K562 (cell line): ENCODE measurements around the gene NAGLU. TPM values are rescaled to one million over a fixed set of nuclear protein-coding genes. Genes with fewer than 3 reads are reported as not detected.

Source experiments
- CEBPG ChIP-seq, 3 experiments: fragments of 200-800 bp in 1 of 3; sonication (Bioruptor generic) in 1 of 3; sonication (generic) in 1 of 3; formaldehyde crosslinking in 1 of 3; IDR thresholded peaks in 2 of 3; conservative IDR thresholded peaks in 1 of 3; 2 replicates each; pipeline versions ENCODE4 v1.6.1 to v1.8.0; 2016 to 2022; ENCODE audit warnings: missing compliant biosample characterization in 2 of 3, missing genetic modification characterization in 2 of 3, mild to moderate bottlenecking in 1 of 3, missing genetic modification reagents in 1 of 3
- HDAC2 ChIP-seq: fragments of 450-650 bp; IDR thresholded peaks from 2 replicates; pipeline ENCODE4 v1.6.1; 2016; ENCODE audit warnings: mild to moderate bottlenecking
- HINFP ChIP-seq: fragments of 450-650 bp; conservative IDR thresholded peaks from 2 replicates; pipeline ENCODE4 v1.6.1; 2016; ENCODE audit warnings: missing genetic modification characterization, low read depth, mild to moderate bottlenecking, control low read depth, missing compliant biosample characterization
- HMBOX1 ChIP-seq: sonication (generic); IDR thresholded peaks from 2 replicates; pipeline ENCODE4 v1.6.1; 2016
- HOMEZ ChIP-seq: fragments of 250-450 bp; sonication (Bioruptor Pico); IDR thresholded peaks from 2 replicates; pipeline ENCODE4 v1.4.0; 2020; ENCODE audit warnings: mild to moderate bottlenecking, moderate library complexity
- MLLT1 ChIP-seq, 2 experiments: fragments of 450-650 bp; IDR thresholded peaks; 2 replicates each; pipeline ENCODE4 v1.6.1; 2016
- MTA1 ChIP-seq: fragments of 450-650 bp; IDR thresholded peaks from 2 replicates; pipeline ENCODE4 v1.6.1; 2017; ENCODE audit warnings: borderline replicate concordance
- PHF20 ChIP-seq: fragments of 450-650 bp; IDR thresholded peaks from 2 replicates; pipeline ENCODE4 v1.6.1; 2018; ENCODE audit not compliant: partially characterized antibody
- VEZF1 ChIP-seq: fragments of 200-800 bp; sonication (Bioruptor generic); IDR thresholded peaks from 2 replicates; pipeline ENCODE4 v1.6.1; 2017; ENCODE audit warnings: missing genetic modification characterization, missing compliant biosample characterization
- ZKSCAN8 ChIP-seq: fragments of 200-800 bp; sonication (Bioruptor generic); IDR thresholded peaks from 2 replicates; pipeline ENCODE4 v1.6.1; 2016; ENCODE audit warnings: missing genetic modification characterization, missing compliant biosample characterization
- ZNF124 ChIP-seq: sonication (generic); formaldehyde crosslinking; IDR thresholded peaks from 2 replicates; pipeline ENCODE4 v1.8.1; 2022; ENCODE audit warnings: missing genetic modification reagents
- ZNF165 ChIP-seq: fragments of 250-450 bp; sonication (Bioruptor Pico); IDR thresholded peaks from 2 replicates; pipeline ENCODE4 v1.4.0; 2020; ENCODE audit warnings: borderline replicate concordance
- ZNF174 ChIP-seq: fragments of 250-450 bp; sonication (Bioruptor Pico); IDR thresholded peaks from 2 replicates; pipeline ENCODE4 v1.4.0; 2020; ENCODE audit warnings: mild to moderate bottlenecking
- ZNF311 ChIP-seq: fragments of 250-450 bp; sonication (Bioruptor Pico); IDR thresholded peaks from 2 replicates; pipeline ENCODE4 v1.4.0; 2020; ENCODE audit warnings: mild to moderate bottlenecking, moderate library complexity
- ZNF354B ChIP-seq: fragments of 250-450 bp; sonication (Bioruptor Pico); IDR thresholded peaks from 2 replicates; pipeline ENCODE4 v1.4.0; 2020
- ZNF76 ChIP-seq: fragments of 250-450 bp; sonication (Bioruptor Pico); IDR thresholded peaks from 2 replicates; pipeline ENCODE4 v1.4.0; 2020; ENCODE audit warnings: mild to moderate bottlenecking, moderate library complexity, borderline replicate concordance
- polyA plus RNA-seq, 8 experiments: library from polyadenylated mRNA; depleted of rRNA in 4 of 8; stranded (reverse) in 5 of 8; unstranded in 3 of 8; fragments of >200 nt; fragmentation: Nextera tagmentation in 2 of 8; fragmentation: Illumina TruSeq in 1 of 8; extraction: Ambion mirVana in 2 of 8; extraction: Trizol in 1 of 8; gene quantifications; 2 replicates each; pipeline versions ENCODE4 v1.2.1 to v1.2.3, GENCODE V29; 2011 to 2014; ENCODE audit warnings: inconsistent platforms in 1 of 8, missing spikeins in 1 of 8
- total RNA-seq, 7 experiments: library from RNA; depleted of rRNA in 6 of 7; stranded (reverse); fragments of >200 nt in 6 of 7; fragmentation: Illumina TruSeq in 2 of 7; extraction: Trizol in 2 of 7; gene quantifications; 2 replicates each; pipeline versions ENCODE4 v1.2.1 to v1.2.3, GENCODE V29; 2011 to 2021; ENCODE audit warnings: low replicate concordance in 1 of 7
- TF ChIP-seq, protein P1 (sequence below): sonication (generic); formaldehyde crosslinking; IDR thresholded peaks from 2 replicates; pipeline ENCODE4 v1.8.1; 2023; ENCODE audit warnings: mild to moderate bottlenecking, missing genetic modification reagents

NAGLU gene
- total and polyA plus RNA-seq, 9 of the 15 experiments (the other 6 are each of a cell fraction or from before 2014, with no cell fraction given), result 0.04 to 21.5 (median 8.5) TPM

DNA sequence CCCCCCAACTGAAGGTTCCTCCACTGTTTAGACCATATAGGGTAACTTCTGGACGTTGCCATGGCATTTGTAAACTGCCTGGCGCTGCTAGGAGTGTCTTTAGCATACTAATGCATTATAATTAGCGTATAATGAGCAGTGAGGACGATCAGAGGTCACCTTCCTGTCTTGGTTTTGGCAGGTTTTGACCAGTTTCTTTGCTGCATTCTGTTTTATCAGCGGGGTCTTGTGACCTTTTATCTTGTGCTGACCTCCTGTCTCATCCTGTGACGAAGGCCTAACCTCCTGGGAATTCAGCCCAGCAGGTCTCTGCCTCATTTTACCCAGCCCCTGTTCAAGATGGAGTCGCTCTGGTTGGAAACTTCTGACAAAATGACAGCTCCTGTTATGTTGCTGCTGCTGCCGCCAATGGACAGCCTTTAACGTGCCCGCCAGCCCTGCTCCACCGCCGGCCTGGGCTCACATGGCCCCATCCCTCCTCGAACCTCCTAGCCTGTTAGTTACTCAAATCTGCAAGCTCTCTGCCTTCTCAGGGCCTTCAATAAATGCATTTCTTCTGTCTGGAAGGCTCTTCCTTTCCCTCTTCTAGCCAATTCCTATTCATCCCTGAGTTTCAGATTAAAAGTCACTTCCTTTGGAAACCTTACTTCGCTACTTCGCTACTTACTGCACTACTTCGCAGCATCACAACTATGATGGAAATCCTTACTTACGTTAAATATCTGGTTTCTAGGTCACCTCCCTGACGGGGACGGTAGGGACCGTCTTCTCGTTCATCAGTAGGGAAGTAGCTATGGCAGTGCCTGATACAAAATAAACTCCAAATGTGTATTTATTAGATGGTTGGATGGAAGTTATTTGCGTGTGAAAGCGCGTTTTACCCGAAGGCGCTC lies 640 bp upstream of the NAGLU start (continued):
- TF ChIP-seq CEBPG (CRISPR knock-in tag; IDR thresholded peaks at IDR 0.05) (no peak), CEBPG (tag; conservative IDR thresholded peaks at IDR 0.05 in 1 of 2, IDR thresholded peaks at IDR 0.05 in 1 of 2) (no peak), HINFP (tag) (peak; percentile 89), ZNF311 (CRISPR knock-in tag) (peak; percentile 98), HMBOX1 (no peak), ZNF354B (peak; percentile 81; the same call in 1 of the 2 replicates), PHF20 (no peak), ZNF174 (CRISPR knock-in tag) (peak; percentile 81; the same call in 1 of the 2 replicates), ZNF76 (peak; percentile 99), VEZF1 (CRISPR knock-in tag) (peak; percentile 9; the same call in 1 of the 2 replicates), ZKSCAN8 (CRISPR knock-in tag) (peak; percentile 96), MLLT1 (IDR thresholded peaks at IDR 0.05) (no peak), HDAC2 (0 out of 2 replicates have a peak, but pooled peaks have one; percentile 75), HOMEZ (CRISPR knock-in tag) (peak; percentile 95), ZNF124 (CRISPR knock-in tag) (no peak), MTA1 (no peak; the same call in 1 of the 2 replicates), ZNF165 (CRISPR knock-in tag) (peak; percentile 96)
- TF ChIP-seq, protein P1, sequence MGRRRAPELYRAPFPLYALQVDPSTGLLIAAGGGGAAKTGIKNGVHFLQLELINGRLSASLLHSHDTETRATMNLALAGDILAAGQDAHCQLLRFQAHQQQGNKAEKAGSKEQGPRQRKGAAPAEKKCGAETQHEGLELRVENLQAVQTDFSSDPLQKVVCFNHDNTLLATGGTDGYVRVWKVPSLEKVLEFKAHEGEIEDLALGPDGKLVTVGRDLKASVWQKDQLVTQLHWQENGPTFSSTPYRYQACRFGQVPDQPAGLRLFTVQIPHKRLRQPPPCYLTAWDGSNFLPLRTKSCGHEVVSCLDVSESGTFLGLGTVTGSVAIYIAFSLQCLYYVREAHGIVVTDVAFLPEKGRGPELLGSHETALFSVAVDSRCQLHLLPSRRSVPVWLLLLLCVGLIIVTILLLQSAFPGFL (CRISPR knock-in tag), result peak; percentile 95; the same call in 1 of the 2 replicates
